HCT116 (cell line): ENCODE results near the gene RGS2. TPM values are rescaled to one million over a fixed set of nuclear protein-coding genes. Genes with fewer than 3 reads are reported as not detected.

Experiments used
- ATAC-seq: fragments of 200-7000 bp; cut with Tn5 transposase; 2 replicates; pipeline ENCODE4 v1.9.1; 2020; ENCODE audit warnings: mild to moderate bottlenecking, moderate library complexity
- BruUV-seq: library from RNA; stranded (reverse); fragments of 400-500 nt; replicated peaks from 2 replicates; lab custom pipeline; 2021; lab: Mats Ljungman, UMichigan
- CTCF ChIA-PET: fragments of 300-600 bp; sonication (Branson Sonifier 250); formaldehyde crosslinking; loops from one replicate; lab custom pipeline; 2021; ENCODE audit warnings: antibody characterized with exemption; lab: Charles Lee
- POLR2A ChIA-PET: fragments of 300-600, 350-600 bp; sonication (Branson Sonifier 250); formaldehyde crosslinking; loops from one replicate; lab custom pipeline; 2021; ENCODE audit warnings: antibody characterized with exemption; lab: Charles Lee
- RAD21 ChIA-PET, 2 experiments: fragments of 300-600 bp; sonication (Branson Sonifier 250); formaldehyde crosslinking; loops; one replicate each; lab custom pipeline; 2023; ENCODE audit warnings: low total read pairs in 2 of 2; ENCODE audit not compliant: uncharacterized antibody in 2 of 2, unreplicated experiment in 2 of 2, low non-redundant PET in 1 of 2; lab: Charles Lee
- DNase-seq: peaks from one replicate; pipeline ENCODE4 v3.0.0-alpha.2; 2010; ENCODE audit warnings: low read depth, low spot score
- H2AFZ ChIP-seq: fragments of 200-600 bp; shearing (Covaris generic), sonication (generic); 2 replicates; pipeline ENCODE4 v1.6.1; 2017; ENCODE audit warnings: low read depth, mixed run types, mixed read lengths, antibody characterized with exemption, low read length; ENCODE audit not compliant: poor library complexity, severe bottlenecking
- H3K27ac ChIP-seq: 2 replicates; pipeline ENCODE4 v1.5.1; 2012; ENCODE audit warnings: low read depth, low read length
- H3K27me3 ChIP-seq: fragments of 200-600 bp; sonication (generic); 2 replicates; pipeline ENCODE4 v1.6.1; 2016; ENCODE audit warnings: mixed run types, low read length, mixed read lengths; ENCODE audit not compliant: insufficient read depth
- H3K36me3 ChIP-seq, 2 experiments: fragments of 200-500 bp in 1 of 2; fragments of 200-600 bp in 1 of 2; sonication (Bioruptor generic) in 1 of 2; sonication (generic) in 1 of 2; 2 replicates each; pipeline versions ENCODE4 v1.5.1 to v1.6.1; 2014 to 2016; ENCODE audit warnings: low read length in 2 of 2, inconsistent platforms in 1 of 2, mixed read lengths in 1 of 2, mixed run types in 1 of 2; ENCODE audit not compliant: insufficient read depth in 2 of 2, control insufficient read depth in 1 of 2
- H3K4me1 ChIP-seq, 2 experiments: fragments of 200-600 bp in 1 of 2; sonication (generic) in 1 of 2; 2 replicates each; pipeline versions ENCODE4 v1.5.1 to v1.6.1; 2012 to 2017; ENCODE audit warnings: low read length in 2 of 2, inconsistent platforms in 1 of 2, mild to moderate bottlenecking in 1 of 2, mixed read lengths in 1 of 2, mixed run types in 1 of 2, moderate library complexity in 1 of 2; ENCODE audit not compliant: insufficient read depth in 2 of 2, control insufficient read depth in 1 of 2
- H3K4me2 ChIP-seq: fragments of 200-600 bp; sonication (generic); 2 replicates; pipeline ENCODE4 v1.6.1; 2017; ENCODE audit warnings: mixed run types, low read length, mixed read lengths
- H3K4me3 ChIP-seq, 2 experiments: fragments of 200-600 bp in 1 of 2; sonication (generic) in 1 of 2; replicated peaks in 1 of 2; 2 replicates each; pipeline ENCODE4 v1.5.1; 2011 to 2016; ENCODE audit warnings: low read length in 2 of 2, control low read depth in 1 of 2, low read depth in 1 of 2, mild to moderate bottlenecking in 1 of 2, mixed read lengths in 1 of 2, mixed run types in 1 of 2
- H3K79me2 ChIP-seq: fragments of 200-600 bp; sonication (generic); 2 replicates; pipeline ENCODE4 v1.6.1; 2017; ENCODE audit warnings: mild to moderate bottlenecking, mixed run types, low read length, moderate library complexity, mixed read lengths; ENCODE audit not compliant: insufficient read depth
- H3K9ac ChIP-seq: fragments of 200-600 bp; sonication (generic); 2 replicates; pipeline ENCODE4 v1.6.1; 2016; ENCODE audit warnings: low read length, mixed read lengths
- H3K9me2 ChIP-seq: fragments of 200-600 bp; sonication (generic), shearing (Covaris generic); 2 replicates; pipeline ENCODE4 v1.6.1; 2017; ENCODE audit warnings: mixed run types, mild to moderate bottlenecking, moderate library complexity; ENCODE audit not compliant: insufficient read depth
- H3K9me3 ChIP-seq, 2 experiments: fragments of 200-500 bp in 1 of 2; fragments of 200-600 bp in 1 of 2; sonication (Bioruptor generic) in 1 of 2; sonication (generic) in 1 of 2; 2 replicates each; pipeline ENCODE4 v1.6.1; 2014 to 2017; ENCODE audit warnings: low read length in 2 of 2, mixed read lengths in 2 of 2, inconsistent platforms in 1 of 2, low read depth in 1 of 2, mild to moderate bottlenecking in 1 of 2, mixed run types in 1 of 2, moderate library complexity in 1 of 2; ENCODE audit not compliant: control insufficient read depth in 1 of 2, insufficient read depth in 1 of 2
- H4K20me1 ChIP-seq: fragments of 200-600 bp; sonication (generic), shearing (Covaris generic); 2 replicates; pipeline ENCODE4 v1.6.1; 2017; ENCODE audit warnings: mixed run types, mild to moderate bottlenecking, moderate library complexity; ENCODE audit not compliant: insufficient read depth
- CBX3 ChIP-seq: IDR thresholded peaks from 2 replicates; pipeline ENCODE4 v1.6.1; 2012; ENCODE audit warnings: low read depth
- CEBPB ChIP-seq: IDR thresholded peaks from 2 replicates; pipeline ENCODE4 v1.6.1; 2012; ENCODE audit warnings: low read depth
- CTCF ChIP-seq, 3 experiments: fragments of 200-600 bp in 1 of 3; sonication (generic) in 1 of 3; IDR thresholded peaks in 2 of 3; conservative IDR thresholded peaks in 1 of 3; 2 replicates each; pipeline ENCODE4 v1.5.1; 2012 to 2017; ENCODE audit warnings: low read depth in 2 of 3, low read length in 2 of 3, antibody characterized with exemption in 1 of 3, borderline replicate concordance in 1 of 3, control low read depth in 1 of 3, mild to moderate bottlenecking in 1 of 3, mixed read lengths in 1 of 3, mixed run types in 1 of 3, moderate library complexity in 1 of 3; ENCODE audit not compliant: insufficient read depth in 1 of 3
- EGR1 ChIP-seq: IDR thresholded peaks from 2 replicates; pipeline ENCODE4 v1.6.1; 2012; ENCODE audit warnings: low read depth
- ELF1 ChIP-seq: IDR thresholded peaks from 2 replicates; pipeline ENCODE4 v1.6.1; 2012; ENCODE audit warnings: low read depth, borderline replicate concordance
- EZH2phosphoT487 ChIP-seq: fragments of 200-600 bp; IDR thresholded peaks from 2 replicates; pipeline ENCODE4 v1.6.1; 2018; ENCODE audit warnings: antibody characterized with exemption, borderline replicate concordance
- FOSL1 ChIP-seq: IDR thresholded peaks from 2 replicates; pipeline ENCODE4 v1.6.1; 2012; ENCODE audit warnings: low read depth
- POLR2A ChIP-seq: IDR thresholded peaks from 2 replicates; pipeline ENCODE4 v1.7.0; 2011; ENCODE audit warnings: borderline replicate concordance; ENCODE audit not compliant: insufficient read depth, insufficient read length; ENCODE audit errors: extremely low read depth
- POLR2AphosphoS5 ChIP-seq: IDR thresholded peaks from 2 replicates; pipeline ENCODE4 v1.6.1; 2011; ENCODE audit warnings: mild to moderate bottlenecking, low read depth, low read length, moderate library complexity
- REST ChIP-seq: IDR thresholded peaks from 2 replicates; pipeline ENCODE4 v1.6.1; 2012; ENCODE audit warnings: low read depth
- SIN3A ChIP-seq: IDR thresholded peaks from 2 replicates; pipeline ENCODE4 v1.6.1; 2012; ENCODE audit warnings: low read depth
- SP1 ChIP-seq: IDR thresholded peaks from 2 replicates; pipeline ENCODE4 v1.6.1; 2012; ENCODE audit warnings: low read depth
- SRF ChIP-seq: IDR thresholded peaks from 2 replicates; pipeline ENCODE4 v1.6.1; 2012; ENCODE audit warnings: low read depth
- TCF7L2 ChIP-seq: IDR thresholded peaks from 2 replicates; pipeline ENCODE4 v1.7.0; 2011; ENCODE audit warnings: borderline replicate concordance, inconsistent platforms; ENCODE audit not compliant: insufficient read depth, insufficient read length; ENCODE audit errors: extremely low read depth
- ZBTB33 ChIP-seq: IDR thresholded peaks from 2 replicates; pipeline ENCODE4 v1.6.1; 2011; ENCODE audit warnings: mild to moderate bottlenecking, low read length, moderate library complexity; ENCODE audit not compliant: insufficient replicate concordance; ENCODE audit errors: extremely low read depth
- ZFX ChIP-seq: fragments of 450-650 bp; IDR thresholded peaks from 2 replicates; pipeline ENCODE4 v1.6.1; 2017
- ZNF274 ChIP-seq: fragments of 200-500 bp; sonication (Bioruptor generic); IDR thresholded peaks from 2 replicates; pipeline ENCODE4 v1.6.1; 2014; ENCODE audit warnings: mild to moderate bottlenecking, low read depth, low read length, inconsistent platforms
- intact Hi-C: fragments of 100-400 bp; cut with micrococcal nuclease; formaldehyde crosslinking; loops from 2 replicates; pipeline ENCODE4 v1.10.0; 2022
- total RNA-seq: library from RNA; stranded (reverse); gene quantifications from one replicate; pipeline ENCODE4 v1.2.1, GENCODE V29; 2021; ENCODE audit not compliant: unreplicated experiment

RGS2 gene
- total RNA-seq, 1 experiment from 2014 or later, result 21.1 TPM

GRCh38 chr1:192762265-192762664 is 46.6 kb upstream of the RGS2 start:
- Histone ChIP-seq H3K9ac (no peak overlapping the region), H3K9me3 (no peaks in the 10 kb centered on the region), H3K4me3 (no peak overlapping the region), H3K4me2 (no peak overlapping the region), H3K27me3 (no peaks in the 10 kb centered on the region), H3K4me1 (peaks cover 0 to 24% of the 10 kb centered on the region in 2 experiments; a peak in 2 of 4 replicates), H3K36me3 (no peaks in the 10 kb centered on the region), H3K79me2 (no peaks in the 10 kb centered on the region), H3K9me2 (no peaks in the 10 kb centered on the region), H2AFZ (no peak overlapping the region), H3K27ac (no peak overlapping the region), H4K20me1 (no peaks in the 10 kb centered on the region)
- ChIA-PET RAD21 (no interaction called here), CTCF (no interaction called here), POLR2A (no interaction called here)
- TF ChIP-seq TCF7L2 (no peak), EZH2phosphoT487 (no peak), POLR2AphosphoS5 (no peak), ZNF274 (no peak), CEBPB (no peak), SP1 (no peak), ZFX (no peak), SRF (no peak), SIN3A (no peak), ELF1 (no peak), POLR2A (no peak), REST (no peak), CBX3 (no peak), EGR1 (no peak), ZBTB33 (no peak), FOSL1 (no peak), CTCF (IDR thresholded peaks at IDR 0.05 in 2 of 3, conservative IDR thresholded peaks at IDR 0.05 in 1 of 3; ENCODE audit: borderline replicate concordance in 1 of 3, insufficient read depth in 1 of 3, low read depth in 2 of 3, low read length in 2 of 3) (no peak)
- no peak for ATAC-seq
- BruUV-seq, result no TSS peak
- DNase-seq, result no peak
- intact Hi-C loops, result no loop called here
